A172 (cell line): ENCODE results near the gene SHTN1. TPM values are rescaled to one million over a fixed set of nuclear protein-coding genes. Genes with fewer than 3 reads are reported as not detected.

ENCODE experiments used
- DNase-seq: peaks from one replicate; pipeline ENCODE4 v3.0.0-alpha.2; 2015; ENCODE audit warnings: low spot score
- total RNA-seq: library from RNA; depleted of rRNA; stranded (reverse); fragments of >200 nt; shearing (Covaris generic); gene quantifications from 2 replicates; pipeline ENCODE4 v1.2.3, GENCODE V29; 2014

Gene SHTN1
- total RNA-seq, 1 experiment from 2014 or later: 5.6 TPM

DNA sequence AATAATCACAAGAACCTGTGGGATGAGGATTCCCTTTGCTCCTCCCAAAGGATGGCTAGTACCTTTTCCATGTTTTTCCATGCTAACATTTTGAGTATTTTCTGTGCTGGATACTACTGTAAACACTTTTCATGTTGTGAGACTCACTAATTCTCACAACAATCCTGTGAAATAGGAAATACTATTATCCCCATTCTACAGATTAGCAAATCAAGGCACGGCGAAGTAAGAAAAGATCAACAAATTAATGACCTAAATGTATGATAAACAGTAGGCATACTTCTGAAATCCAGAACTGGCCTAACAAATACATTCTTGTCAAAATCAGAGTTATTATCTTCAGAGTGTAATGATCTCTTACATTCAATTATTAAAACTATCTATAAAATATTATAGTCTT, 86.4 kb downstream of the SHTN1 start:
- no peak for DNase-seq

DNA sequence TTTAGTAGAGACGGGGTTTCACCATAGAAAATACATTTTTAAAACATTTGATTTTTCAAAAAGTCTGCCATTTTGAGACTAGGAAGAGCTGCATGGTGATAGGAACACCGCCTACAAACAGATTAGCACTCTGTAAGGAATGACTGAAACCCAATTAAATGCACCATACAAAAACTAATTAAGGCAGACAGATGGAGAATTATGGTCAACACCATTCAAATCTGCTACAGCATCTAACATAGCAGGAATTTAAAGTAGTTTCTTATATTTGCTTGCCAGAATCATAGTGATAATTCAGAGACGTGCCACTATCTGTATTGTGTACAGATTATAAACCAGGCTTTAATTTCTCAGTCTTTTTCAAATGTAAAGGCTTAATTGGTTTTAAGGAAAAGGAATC, 87.5 kb downstream of the SHTN1 start:
- no peak for DNase-seq

DNA sequence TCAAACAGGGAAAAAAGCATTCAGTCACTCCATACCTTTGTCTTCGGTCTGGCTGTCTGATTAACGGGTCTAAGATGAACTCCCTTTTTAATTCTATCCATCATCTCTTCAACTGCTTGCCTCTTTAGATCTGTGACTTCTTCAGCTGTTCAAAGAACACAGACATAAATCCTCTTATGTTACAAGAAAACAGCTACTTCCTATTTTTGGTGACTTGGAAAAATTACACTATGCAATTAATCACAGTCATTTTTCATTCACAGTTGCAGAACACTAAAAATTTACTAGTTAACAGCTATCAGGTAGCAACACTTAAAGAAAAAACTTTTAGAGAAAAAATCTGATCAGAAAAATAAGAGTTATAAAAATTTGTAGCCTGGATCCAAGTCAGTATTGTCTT, 89.6 kb downstream of the SHTN1 start:
- DNase-seq: no peak

DNA sequence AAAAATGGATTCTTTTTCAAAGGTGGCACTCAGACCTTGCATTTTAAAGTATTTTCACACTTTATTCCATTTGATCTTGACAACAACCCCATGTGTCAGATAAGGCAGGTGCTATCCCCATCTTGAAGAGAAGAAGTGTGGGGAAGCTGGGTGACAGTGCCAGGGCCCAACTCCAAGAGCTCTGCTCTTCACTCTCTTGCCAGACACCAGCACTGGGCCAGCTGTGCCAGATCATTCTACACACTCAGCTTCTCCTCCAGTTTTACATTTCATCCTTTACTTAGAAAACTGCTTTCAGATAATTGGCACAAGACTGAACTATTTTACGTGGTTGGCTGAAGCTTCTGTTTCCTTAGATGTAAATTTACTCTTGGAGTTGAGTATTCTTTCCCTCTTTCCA, 91.3 kb downstream of the SHTN1 start:
- DNase-seq: no peak

DNA sequence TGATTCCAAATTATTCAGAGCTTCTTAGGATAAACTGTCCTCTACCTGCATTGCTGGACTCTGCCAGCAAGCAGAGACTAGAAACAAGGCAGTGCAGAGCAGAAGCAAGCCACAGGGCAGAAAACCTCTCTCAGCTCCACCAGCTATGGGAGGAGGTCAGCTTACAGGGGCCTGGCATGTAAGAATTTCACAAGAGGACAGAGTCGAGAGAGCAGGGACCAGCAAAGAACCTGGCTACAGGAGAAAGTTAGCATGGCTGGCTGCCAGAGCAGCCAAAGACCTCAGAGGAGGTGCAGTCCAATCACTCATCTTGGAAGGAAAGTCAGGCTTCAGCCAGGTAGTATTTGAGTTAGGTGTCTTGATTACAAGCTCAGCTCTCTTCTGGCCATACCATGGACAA, 92.8 kb downstream of the SHTN1 start:
- DNase-seq: no peak

DNA sequence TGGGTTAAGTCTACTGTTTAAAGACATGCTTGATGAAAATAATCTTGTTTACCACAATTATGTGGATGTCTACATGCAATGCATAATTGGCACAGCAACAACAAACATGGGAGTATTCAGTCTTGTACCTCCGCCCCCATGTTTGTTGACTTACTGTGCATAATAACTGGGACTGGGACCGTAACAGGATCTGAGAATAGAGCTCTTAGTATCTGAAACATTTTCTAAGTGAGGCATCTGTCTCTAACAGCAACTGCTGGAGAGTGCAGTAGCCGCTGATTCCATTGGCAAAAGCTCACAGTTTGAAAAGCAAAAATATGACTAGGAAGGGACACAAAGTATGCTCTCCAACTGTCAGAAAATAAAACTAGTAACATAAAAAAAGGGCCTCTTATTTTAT, 94.1 kb downstream of the SHTN1 start:
- DNase-seq: no peak

DNA sequence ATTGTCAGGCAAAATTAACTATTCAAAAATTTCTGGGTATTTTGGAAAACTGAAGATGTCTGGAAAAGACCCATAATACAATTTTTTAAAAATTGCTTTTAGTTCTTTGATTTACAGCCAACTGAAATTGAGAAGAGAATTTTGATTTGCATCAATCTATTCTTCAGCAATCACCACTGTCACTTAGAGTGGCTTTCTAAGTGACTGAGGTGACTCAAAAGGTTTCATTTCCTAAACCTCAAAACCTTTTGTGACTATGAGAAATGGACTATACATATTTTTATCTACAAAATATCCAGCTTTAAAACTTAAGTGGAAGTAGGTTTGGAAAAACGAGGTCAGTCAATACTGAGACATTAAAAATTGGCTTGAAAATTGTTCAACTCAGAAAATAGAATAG, 95.7 kb downstream of the SHTN1 start:
- no peak for DNase-seq

DNA sequence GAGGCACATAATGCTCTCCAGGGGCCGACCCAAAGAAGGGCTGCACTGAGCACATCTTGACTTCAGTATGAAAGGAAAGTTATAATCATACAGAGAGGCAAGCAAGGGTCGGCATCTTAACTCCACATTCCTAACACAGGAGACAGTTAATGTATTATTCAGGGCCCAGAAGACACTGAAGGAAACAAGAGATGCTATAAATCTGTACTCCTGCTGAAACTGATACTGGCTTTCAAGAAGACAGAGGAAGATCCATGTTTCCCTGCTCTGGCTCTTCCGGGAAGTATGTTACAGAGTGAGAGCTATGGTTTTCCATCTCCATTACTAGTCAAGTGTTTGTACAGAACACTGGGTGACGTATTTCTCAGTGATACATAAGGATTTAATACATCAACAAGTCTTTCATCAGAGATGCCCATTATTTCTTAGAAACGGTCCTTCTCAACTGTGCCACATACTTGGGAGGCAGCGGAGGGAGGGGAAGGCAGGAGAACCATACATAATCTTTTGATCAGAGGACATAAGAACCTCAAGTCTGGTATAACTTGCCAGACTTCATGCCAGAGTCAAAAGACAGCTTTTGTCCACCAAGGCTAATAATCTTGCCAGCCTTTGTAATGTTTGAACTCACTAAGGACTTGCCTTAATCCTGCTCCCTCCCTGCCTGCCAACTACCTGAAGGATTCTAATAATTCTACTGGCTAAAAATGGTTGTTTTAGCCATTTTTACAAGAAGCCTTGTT, 97.6 kb downstream of the SHTN1 start:
- no peak for DNase-seq

DNA sequence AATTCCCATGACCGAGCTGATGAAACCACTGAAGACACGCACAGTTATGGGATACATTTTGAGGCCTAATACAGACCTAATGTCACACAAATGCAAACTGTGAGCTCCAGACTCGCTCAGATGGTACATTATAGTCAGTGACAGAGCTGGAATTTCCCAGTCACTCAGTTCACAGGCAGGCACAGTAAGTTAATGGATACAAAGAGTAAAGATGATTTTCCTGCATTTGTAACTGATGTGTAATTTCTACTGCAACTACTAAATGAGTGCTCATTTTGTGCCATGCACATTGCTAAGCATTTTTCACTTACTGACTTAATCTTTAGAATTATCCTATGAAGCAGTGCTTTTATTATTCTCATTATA, 99.2 kb downstream of the SHTN1 start:
- DNase-seq: no peak

DNA sequence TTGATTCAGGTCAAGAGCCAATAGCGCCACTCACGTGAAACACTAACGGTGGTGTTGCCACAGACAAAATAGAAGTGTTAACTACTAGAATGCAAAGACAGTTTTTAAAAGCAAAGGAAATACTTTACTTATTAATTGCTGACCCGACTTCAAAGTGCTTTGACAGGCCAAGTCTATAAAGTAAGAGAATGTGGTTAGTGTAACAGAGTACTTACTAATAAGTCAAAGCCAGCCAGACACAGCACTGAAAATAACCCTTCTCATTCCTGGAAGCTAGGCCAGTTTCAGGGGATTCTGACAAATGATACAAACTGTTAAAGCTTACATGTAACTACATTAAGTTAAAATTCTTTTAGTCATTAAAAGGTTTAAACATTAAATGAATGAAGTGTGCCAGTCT, 105.4 kb downstream of the SHTN1 start:
- no peak for DNase-seq

DNA sequence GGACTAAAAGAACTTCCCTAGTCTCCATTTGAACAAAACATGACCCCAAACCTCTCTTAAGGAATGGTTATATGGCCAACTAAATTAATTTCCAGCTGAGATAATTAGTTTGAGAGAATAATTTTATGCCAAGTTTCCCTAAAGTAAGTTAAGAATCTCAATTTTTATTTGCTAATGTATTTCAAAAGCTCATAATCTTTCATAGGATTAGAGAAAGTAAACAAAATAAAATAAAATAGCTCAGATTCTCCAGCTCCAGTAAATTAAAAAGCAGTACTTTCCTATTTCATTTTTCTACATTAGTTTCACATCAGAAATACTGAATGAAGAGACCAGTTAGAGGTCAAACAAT, 111.3 kb downstream of the SHTN1 start:
- no peak for DNase-seq

DNA sequence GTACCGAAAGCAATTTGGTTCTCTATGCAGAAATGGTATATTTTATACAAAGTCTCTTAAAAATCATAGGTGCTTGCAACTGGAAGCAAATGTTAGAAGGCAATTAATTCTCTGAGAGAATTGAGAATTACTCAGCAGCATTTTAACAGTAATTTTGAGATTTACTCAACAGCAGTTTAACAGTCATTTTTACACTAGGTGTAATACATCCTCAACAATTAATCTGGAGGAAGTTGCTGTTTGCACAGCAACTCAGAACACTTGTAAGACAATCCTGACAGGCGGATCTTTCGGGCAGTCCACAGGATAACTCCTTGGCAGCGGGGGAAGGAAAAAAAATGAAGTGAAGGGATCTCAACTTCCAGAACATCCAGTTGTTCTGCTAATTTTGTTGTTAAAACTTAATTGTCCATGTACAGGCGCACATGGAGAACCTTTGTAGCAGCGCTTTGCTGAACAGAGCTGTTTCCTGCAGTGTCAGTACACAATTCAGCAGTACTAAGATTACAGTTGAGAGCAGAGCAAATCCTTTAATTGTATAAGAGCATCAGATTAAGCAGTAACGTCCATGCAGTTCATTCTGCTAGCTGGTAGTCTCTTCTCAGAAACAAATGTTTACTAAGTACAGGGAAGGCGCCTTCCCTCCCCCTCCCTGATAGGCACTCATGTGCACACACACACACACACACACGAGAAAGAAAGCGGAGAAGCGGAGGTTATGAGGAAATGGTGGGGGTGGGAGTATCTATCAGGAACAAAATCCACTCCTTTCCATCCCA, 111.9 kb downstream of the SHTN1 start:
- no peak for DNase-seq

DNA sequence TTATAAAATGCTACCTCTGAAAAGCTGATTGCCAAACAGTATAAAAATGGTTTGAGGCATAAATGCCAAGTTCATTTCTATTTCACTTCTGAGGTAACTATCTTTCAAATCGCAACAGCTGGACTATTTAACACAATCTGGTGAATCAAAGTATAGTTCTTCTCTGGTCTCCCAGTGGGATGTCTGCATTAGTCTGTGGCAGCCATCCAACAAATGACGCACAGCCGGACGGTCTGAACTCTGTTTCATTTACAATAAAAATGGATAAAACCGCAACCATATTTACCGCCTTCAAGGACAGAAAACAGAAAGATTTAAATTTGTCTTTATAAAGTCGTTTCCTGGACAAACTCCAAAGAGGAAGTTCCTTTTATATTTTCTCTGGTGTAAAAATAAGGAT, 113.8 kb downstream of the SHTN1 start:
- DNase-seq: peak; percentile 83

DNA sequence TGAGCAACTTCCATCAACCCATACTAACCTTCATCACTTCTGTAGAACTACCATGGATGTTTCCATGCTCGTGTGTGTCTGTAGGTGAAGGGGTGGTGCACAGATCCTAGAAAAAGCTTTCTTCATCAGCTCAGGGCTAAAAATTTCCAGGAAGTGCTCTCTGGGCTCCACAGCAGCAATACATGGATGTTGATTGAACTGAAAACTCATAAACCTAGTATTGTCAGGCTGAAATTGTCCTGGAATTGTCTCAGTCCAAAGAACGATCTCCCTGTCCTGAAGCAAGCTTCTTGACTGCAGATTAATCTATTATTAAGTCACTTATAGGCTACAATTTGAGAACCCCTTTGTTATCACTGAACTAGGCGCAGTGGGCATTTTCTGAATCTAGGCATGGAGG, 115.9 kb downstream of the SHTN1 start:
- no peak for DNase-seq

DNA sequence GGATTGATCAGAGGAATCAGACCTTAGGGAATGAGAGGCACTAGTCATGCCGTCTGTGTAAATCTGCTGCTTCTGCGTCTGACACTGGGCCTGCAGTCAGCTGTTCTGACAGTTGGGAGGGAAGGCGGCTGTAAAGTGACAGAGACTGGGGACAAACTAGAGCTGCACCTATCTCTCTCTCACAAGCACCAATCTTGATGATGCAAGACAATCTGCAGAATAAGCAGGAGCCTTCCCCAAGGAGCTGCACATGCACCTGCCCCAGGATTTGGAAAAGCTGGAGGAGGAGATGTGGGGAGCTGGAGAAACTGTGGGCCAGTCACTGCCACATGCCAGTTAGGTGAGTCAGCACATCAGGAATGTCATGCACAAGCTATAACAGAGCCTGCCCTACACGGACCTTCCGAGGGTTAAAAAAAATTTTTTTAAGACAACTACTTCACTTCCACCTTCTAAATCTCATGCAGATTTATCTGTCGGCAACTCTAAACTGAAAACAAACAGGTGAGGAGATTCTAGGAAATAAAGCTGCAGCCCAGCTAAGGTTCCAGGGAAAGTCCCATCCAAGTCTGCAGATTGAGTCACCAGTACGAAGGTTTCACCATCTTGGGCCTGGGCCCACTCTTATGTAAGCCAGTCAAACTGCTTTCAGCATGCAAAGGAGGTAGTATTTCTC, 116.5 kb downstream of the SHTN1 start:
- DNase-seq: peak; percentile 93

DNA sequence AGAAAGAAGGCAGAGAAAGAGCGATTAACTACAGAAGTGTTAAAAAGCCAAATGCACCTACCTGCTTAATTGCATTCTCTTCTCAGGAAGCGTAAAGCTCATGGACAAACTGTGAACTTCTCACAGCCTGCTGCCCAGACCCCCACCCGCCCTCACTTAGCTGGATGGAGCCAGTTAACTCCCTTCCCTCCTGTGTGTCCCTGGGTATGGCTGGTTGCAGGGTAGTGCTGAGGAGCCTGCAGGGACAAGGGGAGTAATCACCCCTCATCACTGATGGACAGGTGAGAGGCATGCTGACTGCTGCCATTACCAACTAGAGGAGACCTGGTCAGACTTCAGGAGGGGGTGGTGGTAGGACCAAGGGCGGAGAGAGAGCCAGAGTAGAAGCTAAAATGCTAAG, 118.2 kb downstream of the SHTN1 start:
- no peak for DNase-seq

DNA sequence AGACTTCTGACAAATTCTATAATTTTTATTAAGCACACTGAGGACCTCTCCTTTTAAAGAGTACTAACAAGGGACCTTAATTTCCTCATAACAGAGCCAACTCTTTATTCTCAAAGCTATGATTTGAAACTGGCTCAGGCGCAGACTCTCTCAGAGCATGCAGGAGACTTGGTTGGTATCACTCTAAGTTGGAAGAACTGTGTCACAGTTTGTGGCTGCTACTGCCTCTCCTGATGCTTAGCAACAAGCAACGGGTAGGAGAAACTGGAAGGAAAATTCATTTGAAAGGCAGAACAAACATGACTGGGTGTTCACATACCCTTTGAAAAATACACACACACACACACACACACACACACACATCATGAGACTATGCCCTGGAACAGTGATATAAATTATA, 122.3 kb downstream of the SHTN1 start:
- no peak for DNase-seq

DNA sequence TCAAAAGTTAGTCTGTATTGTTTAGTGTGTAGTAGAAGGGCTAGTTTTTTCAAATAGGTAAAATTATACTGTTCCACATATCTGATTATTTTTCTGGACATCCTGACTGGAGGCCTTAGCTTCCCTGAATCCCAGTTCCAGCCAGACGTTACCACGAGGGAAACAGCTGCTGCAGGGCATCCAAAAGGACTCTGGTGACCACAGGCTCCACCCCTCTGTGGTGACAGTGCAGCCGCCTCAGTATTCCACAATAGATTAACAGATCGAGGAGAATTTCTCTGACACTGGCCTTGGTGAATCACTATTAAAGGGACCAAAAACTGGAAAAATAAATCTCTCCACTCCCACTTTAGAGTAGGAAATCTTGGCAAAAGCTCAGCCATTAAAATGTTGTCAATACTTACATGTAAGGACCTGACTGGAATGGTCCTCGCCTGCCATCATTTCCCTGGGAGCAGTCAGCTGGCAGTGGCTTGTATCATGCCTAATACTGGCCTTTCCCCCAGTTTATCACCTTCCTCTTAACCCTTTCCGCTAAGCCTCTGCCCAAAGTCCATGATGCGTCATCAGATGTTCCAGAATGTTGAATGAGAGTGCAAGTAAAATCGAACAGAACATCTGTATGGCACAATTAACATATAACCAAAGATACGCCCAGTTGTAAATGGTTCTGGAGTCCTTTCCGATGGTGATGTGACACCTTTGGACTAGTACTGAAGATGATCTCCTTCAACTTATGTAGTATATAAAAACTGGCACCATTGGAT, 124.1 kb downstream of the SHTN1 start:
- peak; percentile 57 for DNase-seq

DNA sequence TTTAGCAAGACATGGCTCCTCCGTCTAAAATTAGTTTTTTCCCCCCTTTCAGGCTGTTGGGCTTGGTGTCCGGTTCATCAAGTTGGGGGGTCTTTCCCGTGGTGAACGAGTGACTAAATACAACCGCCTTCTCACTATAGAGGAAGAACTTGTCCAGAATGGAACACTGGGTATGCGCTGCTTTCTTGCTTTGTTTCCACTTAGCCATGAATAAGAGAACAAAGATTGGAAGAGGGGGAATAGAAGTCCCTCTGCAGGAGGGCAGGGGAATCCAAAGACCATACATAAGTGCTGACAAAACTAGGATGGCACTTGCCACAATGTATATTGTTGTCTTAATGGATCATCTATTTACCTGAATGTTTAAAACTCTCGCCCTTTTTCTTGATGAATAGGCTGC, 125.2 kb downstream of the SHTN1 start:
- no peak for DNase-seq

DNA sequence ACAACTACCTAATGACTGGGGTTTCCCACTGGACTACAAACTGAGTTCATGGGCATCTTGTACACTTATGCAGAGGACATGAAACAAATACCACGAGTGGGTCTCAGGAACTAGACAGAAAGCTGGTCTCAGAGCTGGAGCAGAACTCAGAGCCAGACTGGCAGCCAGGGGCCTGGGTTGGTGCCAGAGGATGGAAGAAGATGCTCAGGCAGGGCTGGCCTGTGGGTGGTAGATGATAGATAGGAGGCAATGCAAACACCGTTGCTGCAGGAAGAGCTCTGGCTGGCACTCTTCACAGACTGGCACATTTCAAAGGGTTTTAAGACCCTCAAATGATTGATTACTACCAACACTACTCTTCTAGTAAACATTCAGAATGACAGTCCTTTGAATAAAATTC, 126.9 kb downstream of the SHTN1 start:
- DNase-seq: no peak

DNA sequence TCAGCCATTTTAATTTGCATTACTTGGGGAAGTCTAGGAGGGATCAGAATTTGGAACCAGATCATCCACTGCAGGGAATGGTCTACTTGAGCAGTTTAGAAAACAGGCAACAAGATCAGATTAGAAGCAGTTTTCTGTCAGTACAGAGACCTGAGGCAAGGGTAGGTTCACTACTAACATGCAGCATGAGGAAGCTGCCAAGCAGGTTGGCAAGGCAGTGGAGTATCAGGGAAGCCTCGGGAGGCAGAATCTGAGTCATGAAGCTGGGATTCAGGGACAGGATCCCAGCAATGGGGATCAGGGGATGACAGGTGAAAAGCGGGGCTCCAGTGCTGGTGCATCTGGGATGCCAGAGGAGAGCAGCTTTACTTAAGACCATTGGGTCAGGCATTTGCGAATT, 127.6 kb downstream of the SHTN1 start:
- DNase-seq: no peak

DNA sequence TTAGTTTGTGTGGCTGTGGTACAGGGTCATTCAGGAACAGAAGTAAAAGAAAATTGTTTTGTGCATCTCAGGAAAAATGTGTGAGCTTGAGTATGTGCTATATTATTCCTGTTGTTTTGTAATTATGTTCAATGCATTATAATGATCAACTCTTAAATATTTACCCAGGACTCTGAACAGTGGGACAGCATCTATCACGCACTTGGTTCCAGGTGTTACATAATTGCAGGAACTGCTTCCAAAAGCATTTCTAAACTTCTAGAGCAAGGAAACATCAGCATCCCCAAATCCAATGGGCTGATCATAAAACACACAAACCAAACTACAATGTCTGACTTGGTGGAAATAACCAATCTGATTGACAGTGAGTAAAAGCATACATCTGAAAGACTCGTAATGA, 129.1 kb downstream of the SHTN1 start:
- DNase-seq: no peak
